ENCODE data around the gene ARHGAP6.

GRCh38 chrX:11444052-11444451 is 221.7 kb downstream of the ARHGAP6 start:
- TF ChIP-seq POLR2A (IDR thresholded peaks at IDR 0.05): no peak
- no peak for TF ChIP-seq CTCF (IDR thresholded peaks at IDR 0.05)

Measured in Peyer's patch (tissue), 4 donors.